Fibroblast of the aortic adventitia (primary cell): Measurements from ENCODE around the gene SEMA4C. TPM values are rescaled to one million over a fixed set of nuclear protein-coding genes. Genes with fewer than 3 reads are reported as not detected.

Experiments used
- DNase-seq: peaks from one replicate; pipeline ENCODE4 v3.0.0-alpha.2; 2010; ENCODE audit warnings: low read depth
- H3K4me3 ChIP-seq: 2 replicates; pipeline ENCODE4 v1.5.1; 2011; ENCODE audit warnings: low read depth, mild to moderate bottlenecking, control low read depth, low read length, moderate library complexity
- total RNA-seq: library from RNA; depleted of rRNA; stranded (reverse); fragments of >200 nt; gene quantifications from 2 replicates; pipeline ENCODE4 v1.2.3, GENCODE V29; 2012; ENCODE audit warnings: low replicate concordance
- TF ChIP-seq, protein P1 (sequence below): IDR thresholded peaks from 2 replicates; pipeline ENCODE4 v1.5.1; 2011; ENCODE audit warnings: mild to moderate bottlenecking, low read length, control low read depth, inconsistent platforms; ENCODE audit not compliant: insufficient read depth

SEMA4C gene
- 15.4 and 20.4 TPM in 2 replicates for total RNA-seq

DNA sequence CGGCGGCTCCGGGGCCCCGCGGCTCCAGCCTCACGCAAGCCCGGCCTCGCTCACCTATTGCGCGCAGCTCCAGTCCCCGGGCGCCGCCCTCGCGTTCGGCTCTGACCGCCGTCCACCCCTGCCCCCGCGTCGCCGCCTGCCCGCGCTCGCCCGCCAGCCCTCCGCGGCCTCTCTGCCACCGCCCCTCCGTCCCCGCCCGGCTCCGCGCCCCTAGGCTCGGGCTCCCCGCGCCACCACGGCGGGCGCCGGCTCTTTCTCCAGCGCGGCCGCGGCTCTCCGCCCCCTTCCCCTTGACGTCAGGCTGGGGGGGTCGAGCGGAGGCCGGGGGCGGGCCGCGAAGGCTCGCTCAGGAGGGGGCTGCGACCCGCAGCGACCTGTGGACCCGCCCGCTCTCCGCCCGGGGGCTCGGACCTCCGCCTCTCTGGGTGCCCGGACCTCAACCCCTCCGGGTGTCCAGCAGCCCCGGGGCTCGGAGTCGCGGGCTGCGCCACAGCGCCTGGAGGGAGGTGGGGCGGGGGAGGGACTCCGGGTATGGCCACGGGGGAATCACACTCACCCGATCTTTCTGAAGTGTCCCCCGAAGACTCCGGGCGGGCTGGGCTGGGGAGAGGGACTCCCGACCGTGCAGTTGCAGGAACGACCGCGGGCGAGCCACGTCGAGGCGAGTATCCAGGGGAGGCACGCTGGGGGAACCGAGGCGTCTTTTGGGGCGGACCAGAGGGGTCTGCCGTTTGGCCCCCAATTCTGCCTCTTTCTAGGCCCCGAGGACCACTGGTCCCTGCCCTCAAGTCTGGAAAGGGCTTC is at the start of gene SEMA4C:
SEMA4C (minus strand) TSS at position 259 of the 804 bp plus-strand sequence. CDS start 2,194 bp downstream, outside the sequence.
- TF ChIP-seq, protein P1, sequence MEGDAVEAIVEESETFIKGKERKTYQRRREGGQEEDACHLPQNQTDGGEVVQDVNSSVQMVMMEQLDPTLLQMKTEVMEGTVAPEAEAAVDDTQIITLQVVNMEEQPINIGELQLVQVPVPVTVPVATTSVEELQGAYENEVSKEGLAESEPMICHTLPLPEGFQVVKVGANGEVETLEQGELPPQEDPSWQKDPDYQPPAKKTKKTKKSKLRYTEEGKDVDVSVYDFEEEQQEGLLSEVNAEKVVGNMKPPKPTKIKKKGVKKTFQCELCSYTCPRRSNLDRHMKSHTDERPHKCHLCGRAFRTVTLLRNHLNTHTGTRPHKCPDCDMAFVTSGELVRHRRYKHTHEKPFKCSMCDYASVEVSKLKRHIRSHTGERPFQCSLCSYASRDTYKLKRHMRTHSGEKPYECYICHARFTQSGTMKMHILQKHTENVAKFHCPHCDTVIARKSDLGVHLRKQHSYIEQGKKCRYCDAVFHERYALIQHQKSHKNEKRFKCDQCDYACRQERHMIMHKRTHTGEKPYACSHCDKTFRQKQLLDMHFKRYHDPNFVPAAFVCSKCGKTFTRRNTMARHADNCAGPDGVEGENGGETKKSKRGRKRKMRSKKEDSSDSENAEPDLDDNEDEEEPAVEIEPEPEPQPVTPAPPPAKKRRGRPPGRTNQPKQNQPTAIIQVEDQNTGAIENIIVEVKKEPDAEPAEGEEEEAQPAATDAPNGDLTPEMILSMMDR: no peak
- no peak for DNase-seq
- H3K4me3 ChIP-seq: peak within 1 kb of the TSS; percentile 84

GRCh38 chr2:96918754-96919550 is 49.1 kb upstream of the SEMA4C start:
- no peak overlapping the region for H3K4me3 ChIP-seq
- TF ChIP-seq, protein P1: no peak
- no peak for DNase-seq

GRCh38 chr2:96918092-96918753 is 48.3 kb upstream of the SEMA4C start:
- TF ChIP-seq, protein P1: no peak

GRCh38 chr2:96916646-96917543 is 47.0 kb upstream of the SEMA4C start:
- DNase-seq: no peak
- TF ChIP-seq, protein P1: no peak
- no peak overlapping the region for H3K4me3 ChIP-seq

More at GRCh38 chr2:96918092-96918753, 48.3 kb upstream of the SEMA4C start:
- H3K4me3 ChIP-seq: no peak overlapping the region
- DNase-seq: no peak

DNA sequence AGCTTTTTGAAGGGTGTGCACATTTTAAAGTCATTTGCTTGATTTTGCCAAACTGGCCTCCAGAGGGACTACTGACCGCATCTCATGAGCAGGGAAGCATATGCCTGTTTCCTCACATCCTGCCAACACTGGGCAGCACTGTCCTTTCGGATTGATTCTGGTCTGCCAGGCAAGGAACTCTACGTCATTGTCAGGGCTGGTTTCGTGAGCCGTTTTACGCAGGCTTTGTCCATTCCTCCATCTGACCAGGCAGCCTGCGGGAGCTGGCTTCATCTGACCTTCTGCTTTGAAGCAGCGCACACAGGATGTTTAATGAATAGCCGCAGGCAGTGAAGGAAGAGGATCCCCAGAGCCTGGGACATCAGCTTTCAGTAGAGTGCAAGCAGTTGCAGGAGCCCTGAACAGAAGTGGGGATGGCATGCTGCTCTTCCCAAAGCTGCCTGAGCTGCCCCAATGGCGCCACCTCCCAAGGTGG is 46.3 kb upstream of the SEMA4C start:
- DNase-seq: no peak
- no peak overlapping the region for H3K4me3 ChIP-seq

More for the DNA sequence above, 46.3 kb upstream of the SEMA4C start:
- TF ChIP-seq, protein P1: no peak
